Neuron (in vitro differentiated cells): ENCODE results near the gene PPP6R1.

Source experiments
- H2AFZ ChIP-seq: one replicate; pipeline ENCODE4 v1.6.1; 2013; ENCODE audit warnings: low read depth, mild to moderate bottlenecking, inconsistent platforms, low read length, moderate library complexity
- H3K27me3 ChIP-seq: one replicate; pipeline ENCODE4 v1.6.1; 2013; ENCODE audit warnings: low read length; ENCODE audit not compliant: insufficient read depth
- H3K36me3 ChIP-seq: one replicate; pipeline ENCODE4 v1.6.1; 2013; ENCODE audit warnings: low read length; ENCODE audit not compliant: insufficient read depth
- H3K4me1 ChIP-seq: one replicate; pipeline ENCODE4 v1.6.1; 2013; ENCODE audit warnings: low read length; ENCODE audit not compliant: insufficient read depth
- H3K4me3 ChIP-seq: 2 replicates; pipeline ENCODE4 v1.5.1; 2013; ENCODE audit warnings: mild to moderate bottlenecking, low read length, moderate library complexity
- H3K9me3 ChIP-seq: one replicate; pipeline ENCODE4 v1.6.1; 2013; ENCODE audit warnings: low read length

The PPP6R1 gene

DNA sequence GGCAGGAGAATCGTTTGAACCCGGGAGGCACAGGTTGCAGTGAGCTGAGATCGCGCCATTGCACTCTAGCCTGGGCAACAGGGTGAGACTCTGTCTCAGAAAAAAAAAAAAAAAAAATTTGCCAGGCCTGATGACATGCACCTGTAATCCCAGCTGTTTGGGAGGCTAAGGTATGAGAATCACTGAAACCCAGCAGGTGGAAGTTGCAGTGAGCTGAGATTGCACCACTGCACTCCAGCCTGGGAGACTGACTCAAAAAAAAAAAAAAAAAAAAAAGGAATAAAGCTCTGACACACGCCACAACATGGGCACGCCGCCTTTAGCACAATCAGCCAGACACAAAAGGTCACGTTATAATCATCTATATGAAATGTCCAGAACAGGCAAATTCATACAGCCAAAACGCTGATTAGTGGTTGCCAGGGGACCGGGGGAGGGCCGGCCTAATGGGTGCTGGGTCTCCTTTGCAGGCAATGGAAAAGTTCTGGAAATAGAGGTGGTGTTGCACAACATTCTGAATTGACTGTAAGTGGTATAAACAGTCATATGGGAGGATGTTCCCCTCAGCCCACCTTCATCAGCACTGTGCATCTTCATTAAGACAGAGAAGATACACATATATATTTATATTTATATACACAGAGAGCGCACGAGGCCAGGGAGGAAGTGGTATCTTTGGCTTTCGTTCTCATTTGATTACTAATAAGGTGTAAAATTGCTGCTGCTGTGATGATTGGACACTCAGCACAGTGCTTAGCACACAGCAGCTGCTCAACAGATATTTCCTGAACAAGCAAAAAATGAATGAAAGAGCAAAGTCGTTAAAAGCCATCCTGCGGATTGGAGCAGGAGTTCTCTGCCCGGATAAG, 17.3 kb upstream of the PPP6R1 start:
- Histone ChIP-seq H3K4me3 (no peak overlapping the region), H3K9me3 (no peaks in the 10 kb centered on the region), H3K27me3 (no peaks in the 10 kb centered on the region), H3K4me1 (peaks cover 12% of the 10 kb centered on the region), H2AFZ (no peak overlapping the region), H3K36me3 (peaks cover 18% of the 10 kb centered on the region)

DNA sequence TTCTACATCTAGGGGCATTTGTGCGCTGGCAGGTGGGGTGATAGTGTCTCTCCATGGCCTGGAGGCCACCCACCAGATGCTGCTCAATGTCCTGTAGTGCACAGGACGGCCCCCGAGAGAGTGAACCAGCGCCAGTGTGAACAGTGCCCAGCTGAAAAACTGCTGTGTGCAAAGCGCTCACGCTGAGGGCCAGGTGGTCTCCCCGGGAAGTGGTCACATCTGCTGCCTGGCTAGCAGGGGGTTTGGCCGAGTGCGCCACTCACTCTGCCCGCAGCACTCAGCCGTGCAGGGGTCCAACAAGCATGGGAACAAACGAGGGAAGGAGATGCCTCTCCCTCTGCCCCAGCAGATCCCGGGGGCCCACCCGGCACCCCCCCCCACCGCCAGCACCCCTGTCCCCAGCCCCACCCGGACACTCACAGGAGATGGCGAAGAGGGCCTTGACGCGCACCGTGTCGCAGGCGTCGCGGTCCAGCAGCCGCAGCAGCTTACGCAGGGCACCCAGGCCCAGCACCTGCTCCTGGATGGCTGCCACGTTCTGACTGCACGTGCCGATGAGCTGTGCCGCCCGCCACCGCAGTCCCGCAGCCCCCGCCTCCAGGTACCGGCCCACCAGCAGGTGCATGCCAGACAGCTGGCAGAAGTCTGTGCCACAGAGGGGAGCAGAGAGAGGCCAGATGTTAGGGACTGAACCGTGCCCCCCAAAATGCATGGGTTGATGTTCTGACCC, 15.3 kb upstream of the PPP6R1 start:
- H2AFZ ChIP-seq = no peak overlapping the region
- H3K4me1 ChIP-seq = peaks cover 5% of the 10 kb centered on the region
- H3K36me3 ChIP-seq = peaks cover 21% of the 10 kb centered on the region
- H3K4me3 ChIP-seq = no peak overlapping the region
- no peaks in the 10 kb centered on the region for H3K9me3 ChIP-seq
- H3K27me3 ChIP-seq = no peaks in the 10 kb centered on the region

DNA sequence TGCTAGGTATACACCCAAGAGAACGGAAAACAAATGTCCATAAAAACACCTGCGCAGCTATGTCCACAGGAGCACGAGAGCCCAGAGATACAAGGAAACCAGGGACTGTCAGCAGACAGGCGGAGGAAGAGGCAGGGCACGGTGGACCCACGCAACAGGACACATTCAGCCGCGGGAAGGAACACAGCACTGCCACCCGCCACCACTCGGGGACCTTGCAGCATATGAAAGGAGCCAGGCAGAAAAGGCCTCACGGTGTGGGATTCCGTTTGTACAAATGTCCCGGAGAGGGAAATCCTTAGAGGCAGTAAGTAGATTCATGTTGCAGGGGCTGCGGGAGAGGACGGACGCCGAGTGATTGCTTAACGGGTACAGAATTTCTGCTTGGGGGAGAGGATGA, 13.3 kb upstream of the PPP6R1 start:
- Histone ChIP-seq H3K36me3 (peaks cover 17% of the 10 kb centered on the region), H3K4me3 (no peak overlapping the region), H3K27me3 (no peaks in the 10 kb centered on the region), H3K4me1 (no peaks in the 10 kb centered on the region), H2AFZ (no peak overlapping the region), H3K9me3 (peaks cover 3% of the 10 kb centered on the region)

DNA sequence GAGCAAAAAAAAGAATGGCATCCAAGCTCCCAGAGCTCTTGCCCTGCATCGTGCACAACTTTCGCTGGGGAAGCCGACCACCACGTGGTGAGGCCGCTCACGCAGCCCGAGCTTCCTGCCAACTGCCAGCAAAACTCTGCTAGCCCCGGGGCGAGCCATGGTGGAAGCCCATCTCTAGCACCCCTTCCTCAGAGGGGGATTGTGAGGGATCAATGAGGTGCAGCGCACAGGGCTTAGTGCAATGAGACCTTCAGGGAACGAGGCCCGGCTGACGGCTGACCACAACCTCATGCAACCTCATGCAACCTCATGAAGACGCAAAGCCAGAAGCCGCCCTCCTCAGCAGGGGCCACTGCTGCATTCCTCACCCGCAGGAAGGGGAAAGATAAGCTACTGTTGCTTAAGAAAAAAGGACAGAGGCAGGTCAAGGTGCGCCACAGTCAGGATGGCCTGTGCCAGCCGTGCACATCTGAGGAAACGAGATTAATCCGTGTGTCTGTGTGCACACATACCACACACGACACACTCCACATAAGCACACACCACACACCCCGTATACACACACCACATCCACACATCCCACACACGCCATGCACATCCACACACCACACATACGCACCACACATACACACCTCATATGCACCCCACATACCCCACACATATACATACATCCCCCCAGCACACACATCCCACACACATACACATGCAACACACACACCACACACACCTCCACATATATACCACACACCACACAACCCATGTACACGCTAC, 11.5 kb upstream of the PPP6R1 start:
- H3K36me3 ChIP-seq = peaks cover 17% of the 10 kb centered on the region
- no peak overlapping the region for H3K4me3 ChIP-seq
- no peak overlapping the region for H2AFZ ChIP-seq
- H3K4me1 ChIP-seq = no peaks in the 10 kb centered on the region
- peaks cover 3% of the 10 kb centered on the region for H3K9me3 ChIP-seq
- no peaks in the 10 kb centered on the region for H3K27me3 ChIP-seq

DNA sequence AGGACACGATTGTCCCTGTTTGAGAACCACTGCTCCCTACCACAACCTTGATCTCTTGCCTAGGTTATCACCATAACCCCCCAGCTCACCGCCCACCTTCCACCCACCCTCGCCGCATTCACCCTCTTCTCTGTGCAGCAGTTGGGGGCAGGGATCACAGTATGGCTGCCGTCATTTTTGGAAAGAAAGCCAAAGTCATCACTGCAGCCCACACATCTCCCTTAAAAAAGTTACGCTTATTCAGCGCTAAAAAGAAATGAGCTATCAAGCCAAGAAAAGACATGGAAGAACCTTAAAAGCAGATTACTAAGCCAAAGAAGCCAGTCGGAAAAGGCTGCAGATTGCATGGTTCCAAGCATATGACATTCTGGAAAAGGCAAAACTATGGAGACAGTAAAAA, 10.5 kb upstream of the PPP6R1 start:
- Histone ChIP-seq H3K4me1 (no peaks in the 10 kb centered on the region), H3K4me3 (no peak overlapping the region), H3K9me3 (peaks cover 3% of the 10 kb centered on the region), H3K36me3 (peaks cover 17% of the 10 kb centered on the region), H3K27me3 (no peaks in the 10 kb centered on the region), H2AFZ (no peak overlapping the region)

DNA sequence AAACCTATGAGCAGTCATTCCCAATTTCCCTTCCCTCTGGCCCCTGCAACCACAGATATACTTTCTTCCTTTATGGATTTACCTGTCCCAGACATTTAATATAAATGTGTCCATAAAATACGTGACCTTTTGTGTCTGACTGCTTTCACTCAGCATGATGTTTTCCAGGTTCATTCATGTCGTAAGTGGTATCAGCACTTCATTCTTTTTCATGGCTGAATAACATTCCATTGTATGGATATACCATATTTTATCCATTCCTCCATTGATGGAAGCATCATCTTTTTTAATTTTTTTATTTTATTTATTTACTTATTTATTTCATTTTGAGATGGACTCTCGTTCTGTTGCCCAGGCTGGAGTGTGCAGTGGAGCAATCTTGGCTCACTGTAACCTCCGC, 8.0 kb upstream of the PPP6R1 start:
- Histone ChIP-seq H3K36me3 (peaks cover 5% of the 10 kb centered on the region), H3K27me3 (no peaks in the 10 kb centered on the region), H3K4me3 (no peak overlapping the region), H2AFZ (no peak overlapping the region), H3K9me3 (peaks cover 3% of the 10 kb centered on the region), H3K4me1 (no peaks in the 10 kb centered on the region)

DNA sequence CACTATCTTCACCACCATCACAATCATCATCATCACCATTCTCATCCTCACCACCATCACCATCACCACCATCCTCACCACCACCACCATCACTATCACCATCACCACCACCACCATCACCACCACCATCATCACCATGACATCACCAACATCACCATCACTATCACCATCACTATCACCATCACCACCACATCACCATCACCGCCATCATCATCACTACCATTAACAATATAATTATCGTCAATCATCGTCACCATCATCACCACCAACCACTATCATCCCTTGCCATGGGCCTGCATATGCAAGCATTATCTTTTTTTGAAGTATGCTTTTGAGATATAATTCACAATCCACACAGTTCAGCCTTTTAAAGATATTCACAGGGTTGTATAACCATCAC, 7.6 kb upstream of the PPP6R1 start:
- Histone ChIP-seq H3K36me3 (peaks cover 5% of the 10 kb centered on the region), H3K9me3 (peaks cover 3% of the 10 kb centered on the region), H3K4me3 (no peak overlapping the region), H3K27me3 (no peaks in the 10 kb centered on the region), H3K4me1 (no peaks in the 10 kb centered on the region), H2AFZ (no peak overlapping the region)

DNA sequence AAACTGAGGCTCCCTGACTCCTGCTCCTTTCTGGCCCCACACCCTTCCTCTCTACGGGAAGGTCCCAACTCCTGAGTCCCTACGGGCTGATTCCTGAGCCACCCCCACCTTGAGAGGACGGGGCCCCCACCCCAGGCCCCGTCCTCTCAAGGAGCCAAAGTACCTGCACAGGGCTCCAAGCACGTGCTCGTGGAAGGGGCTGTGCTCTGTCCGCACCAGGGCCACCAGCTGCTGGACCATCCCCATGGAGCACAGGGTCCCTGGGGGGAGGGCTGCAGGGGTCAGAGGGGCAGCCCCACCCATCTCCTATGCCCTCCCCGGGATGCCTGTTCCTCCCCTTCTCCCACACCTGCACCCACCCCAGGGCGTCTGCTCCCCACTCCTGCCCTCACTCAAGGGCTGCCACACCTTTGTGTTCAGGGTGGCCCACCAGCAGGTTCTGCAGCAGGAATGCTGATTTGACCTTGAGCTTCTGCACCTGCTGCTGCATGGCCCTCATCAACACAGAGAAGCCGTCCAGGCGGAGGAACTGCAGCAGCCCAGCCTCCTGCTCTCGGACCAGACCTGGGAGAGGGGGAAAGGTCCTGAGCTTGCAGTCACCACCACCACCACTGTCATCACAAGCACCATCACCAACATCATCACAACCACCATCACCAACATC, 7.0 kb upstream of the PPP6R1 start:
- Histone ChIP-seq H3K27me3 (no peaks in the 10 kb centered on the region), H3K36me3 (peaks cover 5% of the 10 kb centered on the region), H3K4me1 (no peaks in the 10 kb centered on the region), H2AFZ (no peak overlapping the region), H3K4me3 (no peak overlapping the region), H3K9me3 (peaks cover 3% of the 10 kb centered on the region)

DNA sequence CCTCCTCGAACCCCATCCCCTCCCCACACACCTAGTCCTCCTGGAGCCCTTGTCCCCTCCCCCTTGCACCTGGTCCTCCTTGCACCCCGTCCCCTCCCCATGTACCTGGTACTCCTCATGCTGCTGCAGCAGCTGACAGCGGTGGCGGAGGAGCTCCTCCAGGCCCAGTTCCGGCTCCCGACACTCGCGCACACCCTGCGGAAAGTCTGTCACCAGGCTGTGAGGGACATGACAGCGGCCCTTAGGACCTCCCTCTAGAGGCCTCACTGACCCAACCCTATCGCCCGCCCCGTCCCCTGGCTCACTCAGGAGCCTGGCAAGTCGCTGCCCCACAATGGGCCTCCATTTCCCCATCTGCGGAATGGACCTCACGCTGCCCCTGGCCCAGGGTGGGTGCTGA, 6.4 kb upstream of the PPP6R1 start:
- Histone ChIP-seq H3K27me3 (no peaks in the 10 kb centered on the region), H3K36me3 (peaks cover 3% of the 10 kb centered on the region), H3K4me3 (no peak overlapping the region), H3K4me1 (no peaks in the 10 kb centered on the region), H2AFZ (no peak overlapping the region), H3K9me3 (peaks cover 3% of the 10 kb centered on the region)

DNA sequence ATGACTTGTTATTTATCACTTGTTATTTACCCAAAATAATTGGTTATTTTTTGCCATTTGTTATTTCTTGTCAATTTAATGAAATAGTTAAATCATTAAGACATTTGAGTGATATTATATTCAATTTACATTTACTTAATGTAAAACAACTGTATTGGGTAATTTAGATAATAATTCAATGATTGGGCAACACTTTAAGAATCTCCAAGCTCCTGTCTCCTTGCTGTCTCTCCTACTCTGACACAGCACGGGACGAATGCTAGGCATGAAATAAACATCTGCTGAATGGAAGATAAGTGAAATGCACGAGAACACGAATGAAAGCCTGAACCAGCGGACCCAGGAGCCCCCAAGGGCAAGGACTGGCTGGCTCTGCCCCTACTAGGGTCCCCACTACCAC, 5.7 kb upstream of the PPP6R1 start:
- Histone ChIP-seq H3K27me3 (no peaks in the 10 kb centered on the region), H3K4me1 (peaks cover 6% of the 10 kb centered on the region), H3K9me3 (peaks cover 3% of the 10 kb centered on the region), H3K4me3 (no peak overlapping the region), H2AFZ (no peak overlapping the region), H3K36me3 (peaks cover 2% of the 10 kb centered on the region)

DNA sequence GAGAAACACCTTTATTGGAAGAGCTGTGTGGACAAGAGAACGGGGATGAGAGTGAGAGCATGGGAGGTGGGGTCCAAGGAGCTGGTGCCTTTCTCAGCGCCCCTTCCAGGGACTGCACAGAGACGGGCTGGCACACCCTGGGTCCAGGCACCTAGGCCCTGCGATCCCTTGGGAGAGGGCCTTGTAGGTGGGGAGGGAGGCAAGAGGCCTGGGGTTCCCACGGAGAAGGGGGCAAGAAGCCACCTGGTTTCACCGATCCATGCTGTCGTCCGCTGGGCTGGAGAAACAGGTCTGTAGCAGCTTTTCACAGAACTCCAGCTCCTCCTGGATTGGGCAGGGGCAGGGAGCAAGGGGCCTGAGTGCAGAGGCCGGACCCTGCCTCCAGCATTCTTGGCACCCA, 3.5 kb upstream of the PPP6R1 start:
- no peaks in the 10 kb centered on the region for H3K36me3 ChIP-seq

DNA sequence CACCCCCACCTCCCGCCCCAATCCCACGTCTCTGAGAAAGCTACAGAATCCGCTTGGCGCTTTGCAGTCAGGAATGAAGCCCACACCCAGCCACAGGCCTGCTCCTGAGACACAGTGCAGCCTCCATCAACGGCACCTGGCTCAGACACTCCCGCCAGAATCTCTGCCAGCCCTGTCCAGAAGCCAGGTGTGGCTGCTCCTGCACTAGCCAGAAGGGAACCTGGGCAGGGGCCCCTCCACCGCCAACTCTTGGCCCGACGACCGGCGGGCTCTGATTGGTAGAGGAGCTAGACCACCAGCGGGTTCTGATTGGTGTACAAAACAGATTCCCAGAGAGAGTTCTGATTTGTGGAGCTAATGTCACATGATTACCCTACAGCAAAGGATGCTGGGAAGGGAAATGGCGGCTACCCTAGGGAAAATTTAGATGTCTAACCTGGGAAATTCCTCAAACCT, 2.9 kb upstream of the PPP6R1 start:
- no peak overlapping the region for H2AFZ ChIP-seq
- H3K36me3 ChIP-seq = peaks cover under 1% of the 10 kb centered on the region
- no peaks in the 10 kb centered on the region for H3K9me3 ChIP-seq
- H3K27me3 ChIP-seq = no peaks in the 10 kb centered on the region
- peaks cover 20% of the 10 kb centered on the region for H3K4me1 ChIP-seq
- no peak overlapping the region for H3K4me3 ChIP-seq

More for the DNA sequence above, 3.5 kb upstream of the PPP6R1 start:
- Histone ChIP-seq H3K4me3 (no peak overlapping the region), H3K9me3 (no peaks in the 10 kb centered on the region), H3K27me3 (no peaks in the 10 kb centered on the region), H2AFZ (no peak overlapping the region), H3K4me1 (peaks cover 13% of the 10 kb centered on the region)
